HUES64 (cell line): ENCODE results near the gene DDX51.

Experiments used
- H3K27ac ChIP-seq: 2 replicates; pipeline ENCODE4 v1.7.0; 2013; ENCODE audit warnings: low read depth, low read length, inconsistent platforms
- H3K27me3 ChIP-seq: 2 replicates; pipeline ENCODE4 v1.6.1; 2013; ENCODE audit warnings: mild to moderate bottlenecking, low read length; ENCODE audit not compliant: insufficient read depth
- H3K36me3 ChIP-seq: 2 replicates; pipeline ENCODE4 v1.6.1; 2013; ENCODE audit warnings: mild to moderate bottlenecking, low read length; ENCODE audit not compliant: insufficient read depth
- H3K4me1 ChIP-seq: 2 replicates; pipeline ENCODE4 v1.6.1; 2013; ENCODE audit warnings: mild to moderate bottlenecking, low read length, moderate library complexity; ENCODE audit not compliant: insufficient read depth
- H3K4me3 ChIP-seq: 2 replicates; pipeline ENCODE4 v1.5.1; 2013; ENCODE audit warnings: mild to moderate bottlenecking, low read length, moderate library complexity
- H3K9ac ChIP-seq: 2 replicates; pipeline ENCODE4 v1.6.1; 2013; ENCODE audit warnings: mild to moderate bottlenecking, low read depth, low read length
- H3K9me3 ChIP-seq: 2 replicates; pipeline ENCODE4 v1.6.1; 2013; ENCODE audit warnings: low read depth, low read length; ENCODE audit not compliant: insufficient read depth
- WGBS: fragments of 150-250, 120-280 bp; methylation state at CpG from one replicate; pipeline ENCODE4 v1.1.7; 2013; ENCODE audit warnings: missing lambda C conversion rate; 5-methylcytosine and 5-hydroxymethylcytosine counted together

DDX51 gene

GRCh38 chr12:132131229-132131628 is 12.9 kb downstream of the DDX51 start:
- Histone ChIP-seq H3K9ac (no peak overlapping the region), H3K9me3 (peaks cover 24% of the 10 kb centered on the region), H3K4me1 (no peaks in the 10 kb centered on the region), H3K27me3 (no peaks in the 10 kb centered on the region), H3K4me3 (no peak overlapping the region), H3K27ac (no peak overlapping the region), H3K36me3 (peaks cover 29% of the 10 kb centered on the region)
- 94% methylated on average over 14 of the region's 14 CpGs for WGBS

DNA sequence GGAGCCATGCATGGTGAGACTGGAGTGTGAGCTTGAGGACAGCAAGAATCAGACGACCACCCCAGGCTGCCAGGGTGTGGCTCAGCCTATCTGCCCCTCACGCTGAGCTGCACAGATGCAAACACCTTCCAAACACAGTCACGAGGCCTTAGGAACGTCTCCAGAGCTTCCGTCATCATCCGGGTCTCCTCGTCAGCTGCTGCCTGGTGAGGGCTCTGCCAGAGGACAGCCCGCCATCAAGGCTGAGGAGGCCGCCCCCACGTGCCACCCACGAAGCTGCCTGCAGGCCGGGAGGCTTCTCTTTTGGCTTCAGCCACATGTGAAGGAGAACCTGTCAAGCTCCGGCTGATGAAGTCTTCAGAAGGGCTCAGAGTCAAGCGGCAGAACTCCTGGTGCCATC is 13.4 kb downstream of the DDX51 start:
- H3K27ac ChIP-seq: no peak overlapping the region
- H3K4me1 ChIP-seq: no peaks in the 10 kb centered on the region
- H3K4me3 ChIP-seq: no peak overlapping the region
- H3K36me3 ChIP-seq: peaks cover 35% of the 10 kb centered on the region
- WGBS: 92% methylated on average over 14 of the region's 14 CpGs
- no peaks in the 10 kb centered on the region for H3K27me3 ChIP-seq
- peaks cover 24% of the 10 kb centered on the region for H3K9me3 ChIP-seq
- no peak overlapping the region for H3K9ac ChIP-seq

- Histone ChIP-seq H3K27me3 (no peaks in the 10 kb centered on the region), H3K4me3 (no peak overlapping the region), H3K36me3 (peaks cover 50% of the 10 kb centered on the region), H3K9ac (no peak overlapping the region), H3K27ac (no peak overlapping the region), H3K9me3 (peaks cover 24% of the 10 kb centered on the region), H3K4me1 (no peaks in the 10 kb centered on the region)
- 96% methylated on average over 3 of the region's 3 CpGs for WGBS
Measured at GRCh38 chr12:132129007-132129406, 15.1 kb downstream of the DDX51 start.

- 98% methylated on average over 7 of the region's 8 CpGs for WGBS
- peaks cover 66% of the 10 kb centered on the region for H3K36me3 ChIP-seq
Measured at GRCh38 chr12:132127041-132127440, 17.1 kb downstream of the DDX51 start.

GRCh38 chr12:132125736-132126135 is 18.4 kb downstream of the DDX51 start:
- no peak overlapping the region for H3K4me3 ChIP-seq
- no peak overlapping the region for H3K9ac ChIP-seq
- H3K36me3 ChIP-seq: peaks cover 78% of the 10 kb centered on the region
- WGBS: 96% methylated on average over 12 of the region's 12 CpGs
- no peaks in the 10 kb centered on the region for H3K27me3 ChIP-seq
- no peaks in the 10 kb centered on the region for H3K4me1 ChIP-seq
- H3K27ac ChIP-seq: no peak overlapping the region
- peaks cover 21% of the 10 kb centered on the region for H3K9me3 ChIP-seq

More at GRCh38 chr12:132127041-132127440, 17.1 kb downstream of the DDX51 start:
- Histone ChIP-seq H3K9me3 (peaks cover 24% of the 10 kb centered on the region), H3K27ac (no peak overlapping the region), H3K9ac (no peak overlapping the region), H3K4me3 (no peak overlapping the region), H3K27me3 (no peaks in the 10 kb centered on the region), H3K4me1 (no peaks in the 10 kb centered on the region)

DNA sequence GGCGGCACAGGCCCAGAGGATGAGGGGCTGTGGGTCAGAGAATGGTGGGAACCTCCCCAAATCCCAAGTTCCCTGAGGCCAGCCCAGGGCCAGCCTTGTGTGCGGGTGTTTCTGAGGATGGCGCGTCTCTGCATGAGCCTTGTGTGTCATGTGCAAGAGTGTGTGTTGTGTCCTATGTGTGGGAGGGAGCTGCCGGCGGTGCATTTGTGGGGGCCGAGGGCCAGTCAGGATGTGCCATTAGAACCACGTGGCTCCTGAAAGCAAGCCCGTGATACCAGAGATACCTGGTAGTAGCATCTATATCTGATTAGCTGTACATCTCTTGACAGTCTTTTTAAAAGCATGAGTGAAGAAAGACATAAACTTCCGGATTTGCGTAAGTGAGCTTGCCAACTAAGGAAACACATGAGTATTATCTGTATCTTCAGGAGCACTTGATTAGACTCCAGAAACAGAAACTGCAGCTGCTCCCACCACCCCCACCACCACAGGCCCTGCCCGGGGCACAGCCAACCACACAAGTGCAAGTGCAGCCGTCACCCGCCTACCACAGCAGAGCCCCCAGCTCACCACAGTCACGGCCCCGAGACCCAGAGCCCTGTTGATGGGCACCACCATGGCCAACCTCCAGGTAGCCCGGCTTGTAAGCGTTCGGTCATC is 19.2 kb downstream of the DDX51 start:
- Histone ChIP-seq H3K4me1 (no peaks in the 10 kb centered on the region), H3K9ac (no peak overlapping the region), H3K36me3 (peaks cover 81% of the 10 kb centered on the region), H3K27me3 (no peaks in the 10 kb centered on the region), H3K4me3 (no peak overlapping the region), H3K9me3 (peaks cover 21% of the 10 kb centered on the region), H3K27ac (no peak overlapping the region)
- WGBS: 93% methylated on average over 18 of the region's 19 CpGs

GRCh38 chr12:132123970-132124765 is 20.0 kb downstream of the DDX51 start:
- Histone ChIP-seq H3K9me3 (peaks cover 18% of the 10 kb centered on the region), H3K4me3 (no peak overlapping the region), H3K4me1 (no peaks in the 10 kb centered on the region), H3K36me3 (peaks cover 81% of the 10 kb centered on the region), H3K27me3 (no peaks in the 10 kb centered on the region), H3K9ac (no peak overlapping the region), H3K27ac (no peak overlapping the region)
- 93% methylated on average over 12 of the region's 12 CpGs for WGBS

DNA sequence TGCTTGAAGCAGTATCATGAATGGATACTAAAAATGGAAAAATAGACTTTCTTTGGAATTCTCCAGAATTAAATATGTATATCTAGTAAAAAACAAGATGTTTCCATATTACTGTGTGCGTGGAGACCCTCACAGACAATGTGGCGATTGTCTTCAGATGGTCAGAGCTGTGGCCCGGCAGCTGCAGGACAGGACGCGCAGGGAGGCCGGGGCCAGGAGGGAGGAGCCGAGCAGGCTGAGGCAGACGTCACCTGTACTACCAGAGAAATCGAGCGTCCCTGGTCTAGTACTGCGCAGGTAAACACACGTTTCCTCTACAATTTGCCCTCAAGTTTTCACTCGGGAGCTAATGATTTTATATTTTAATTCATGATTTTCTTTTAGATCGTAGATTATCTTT is 22.8 kb downstream of the DDX51 start:
- no peaks in the 10 kb centered on the region for H3K9me3 ChIP-seq
- 96% methylated on average over 13 of the region's 14 CpGs for WGBS
- H3K4me1 ChIP-seq: no peaks in the 10 kb centered on the region
- H3K27ac ChIP-seq: no peak overlapping the region
- H3K9ac ChIP-seq: no peak overlapping the region
- H3K4me3 ChIP-seq: no peak overlapping the region
- H3K36me3 ChIP-seq: peaks cover 59% of the 10 kb centered on the region
- no peaks in the 10 kb centered on the region for H3K27me3 ChIP-seq

DNA sequence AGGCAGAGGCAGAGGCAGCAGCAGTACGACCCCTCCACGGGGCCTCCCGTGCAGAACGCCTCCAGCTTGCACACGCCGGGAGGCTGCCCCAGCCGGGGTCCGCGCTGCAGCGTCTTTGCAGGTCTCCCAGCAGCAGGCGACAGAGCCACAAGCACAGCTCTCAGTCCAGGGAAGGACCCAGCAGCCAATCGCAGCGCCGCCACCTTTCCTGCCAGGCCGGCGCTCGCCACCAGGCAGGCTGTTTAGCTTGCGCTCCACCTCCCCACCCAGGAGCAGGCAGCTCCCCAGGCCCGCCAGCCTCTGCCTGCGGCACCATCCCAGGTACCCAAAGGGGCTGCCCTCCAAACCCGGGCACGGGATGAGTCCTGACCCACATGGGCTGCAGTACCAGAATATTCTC is 25.2 kb downstream of the DDX51 start:
- Histone ChIP-seq H3K9ac (no peak overlapping the region), H3K36me3 (peaks cover 59% of the 10 kb centered on the region), H3K4me1 (no peaks in the 10 kb centered on the region), H3K9me3 (no peaks in the 10 kb centered on the region), H3K27me3 (no peaks in the 10 kb centered on the region), H3K27ac (no peak overlapping the region), H3K4me3 (no peak overlapping the region)
- 96% methylated on average over 22 of the region's 22 CpGs for WGBS

DNA sequence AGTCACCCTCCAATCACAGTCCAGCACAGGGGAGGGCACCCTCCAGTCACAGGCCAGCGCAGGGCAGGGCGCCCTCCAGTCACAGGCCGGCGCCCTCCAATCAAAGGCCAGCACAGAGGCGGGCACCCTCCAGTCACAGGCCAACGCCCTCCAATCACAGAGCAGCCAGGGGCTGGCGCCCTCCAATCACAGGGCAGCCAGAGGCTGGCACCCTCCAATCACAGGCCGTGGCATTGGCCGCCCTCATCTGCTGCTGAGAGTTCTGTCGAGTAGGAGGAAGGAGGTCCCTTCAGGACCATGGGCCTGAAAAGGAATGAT is 26.6 kb downstream of the DDX51 start:
- H3K27ac ChIP-seq: no peak overlapping the region
- H3K27me3 ChIP-seq: no peaks in the 10 kb centered on the region
- H3K36me3 ChIP-seq: peaks cover 57% of the 10 kb centered on the region
- H3K4me1 ChIP-seq: no peaks in the 10 kb centered on the region
- no peak overlapping the region for H3K9ac ChIP-seq
- 93% methylated on average over 10 of the region's 10 CpGs for WGBS
- H3K9me3 ChIP-seq: no peaks in the 10 kb centered on the region
- no peak overlapping the region for H3K4me3 ChIP-seq

- H3K36me3 ChIP-seq: peaks cover 51% of the 10 kb centered on the region
- no peaks in the 10 kb centered on the region for H3K27me3 ChIP-seq
- no peaks in the 10 kb centered on the region for H3K4me1 ChIP-seq
- 96% methylated on average over 58 of the region's 58 CpGs for WGBS
- H3K4me3 ChIP-seq: no peak overlapping the region
- H3K9me3 ChIP-seq: no peaks in the 10 kb centered on the region
- no peak overlapping the region for H3K27ac ChIP-seq
- H3K9ac ChIP-seq: no peak overlapping the region
Measured at GRCh38 chr12:132116709-132117557, 27.2 kb downstream of the DDX51 start.
